ENCODE measurements around the gene C2orf78.

Gene C2orf78

DNA sequence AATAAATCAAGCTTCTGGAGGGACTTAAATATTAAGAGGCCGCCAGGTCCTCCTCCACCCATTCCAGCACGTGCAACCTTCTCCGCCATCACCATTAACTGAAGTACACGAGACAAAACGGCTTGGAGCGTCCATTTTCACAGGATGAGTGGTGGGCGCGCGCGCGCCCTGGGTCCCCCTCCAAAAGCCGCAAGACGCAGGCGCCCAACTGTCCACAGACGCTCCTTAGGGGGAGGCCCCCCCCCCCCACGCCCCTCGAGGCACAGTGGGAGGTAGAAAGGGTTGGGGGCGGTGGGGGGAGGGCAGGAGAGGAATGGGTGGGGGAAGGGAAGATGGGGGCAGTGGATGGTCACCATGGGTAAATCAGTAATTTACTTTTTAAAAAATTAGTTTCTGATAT is 34.3 kb downstream of the C2orf78 start:
- in situ Hi-C loops (cut with MboI; ENCODE audit: low pct_unique_long_range_greater_than_20kb, low sequenced_read_pairs, unreplicated experiment): no loop called here
- DNase-seq (ENCODE audit: low spot score): no peak
- TF ChIP-seq, protein P1, sequence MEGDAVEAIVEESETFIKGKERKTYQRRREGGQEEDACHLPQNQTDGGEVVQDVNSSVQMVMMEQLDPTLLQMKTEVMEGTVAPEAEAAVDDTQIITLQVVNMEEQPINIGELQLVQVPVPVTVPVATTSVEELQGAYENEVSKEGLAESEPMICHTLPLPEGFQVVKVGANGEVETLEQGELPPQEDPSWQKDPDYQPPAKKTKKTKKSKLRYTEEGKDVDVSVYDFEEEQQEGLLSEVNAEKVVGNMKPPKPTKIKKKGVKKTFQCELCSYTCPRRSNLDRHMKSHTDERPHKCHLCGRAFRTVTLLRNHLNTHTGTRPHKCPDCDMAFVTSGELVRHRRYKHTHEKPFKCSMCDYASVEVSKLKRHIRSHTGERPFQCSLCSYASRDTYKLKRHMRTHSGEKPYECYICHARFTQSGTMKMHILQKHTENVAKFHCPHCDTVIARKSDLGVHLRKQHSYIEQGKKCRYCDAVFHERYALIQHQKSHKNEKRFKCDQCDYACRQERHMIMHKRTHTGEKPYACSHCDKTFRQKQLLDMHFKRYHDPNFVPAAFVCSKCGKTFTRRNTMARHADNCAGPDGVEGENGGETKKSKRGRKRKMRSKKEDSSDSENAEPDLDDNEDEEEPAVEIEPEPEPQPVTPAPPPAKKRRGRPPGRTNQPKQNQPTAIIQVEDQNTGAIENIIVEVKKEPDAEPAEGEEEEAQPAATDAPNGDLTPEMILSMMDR (IDR thresholded peaks at IDR 0.05; ENCODE audit: extremely low read depth, insufficient read depth, missing control alignments): no peak

DNA sequence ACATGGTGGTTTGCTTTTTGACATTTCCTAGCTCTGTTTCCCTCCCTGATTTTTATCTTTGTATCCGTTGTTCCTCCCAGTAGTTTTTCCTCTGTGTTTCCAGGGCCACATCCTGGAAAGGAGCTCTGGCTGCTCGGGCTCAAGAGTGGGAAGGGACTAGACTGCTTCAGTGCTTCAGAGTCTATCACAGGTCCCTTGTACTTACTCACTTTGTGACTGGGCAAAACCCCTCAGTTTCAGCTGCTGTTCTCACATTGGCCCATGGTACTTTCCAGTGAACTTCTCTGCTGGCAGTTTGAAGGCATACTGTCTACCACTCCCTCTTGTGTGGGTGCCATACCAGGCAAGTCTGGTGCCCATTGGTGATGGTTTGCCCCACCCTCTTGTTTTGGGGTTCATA is 37.2 kb downstream of the C2orf78 start:
- TF ChIP-seq, protein P1 (IDR thresholded peaks at IDR 0.05; ENCODE audit: extremely low read depth, insufficient read depth, missing control alignments): no peak
- peak; percentile 64 for DNase-seq (ENCODE audit: low spot score)
- in situ Hi-C loops (cut with MboI; ENCODE audit: low pct_unique_long_range_greater_than_20kb, low sequenced_read_pairs, unreplicated experiment): no loop called here

DNA sequence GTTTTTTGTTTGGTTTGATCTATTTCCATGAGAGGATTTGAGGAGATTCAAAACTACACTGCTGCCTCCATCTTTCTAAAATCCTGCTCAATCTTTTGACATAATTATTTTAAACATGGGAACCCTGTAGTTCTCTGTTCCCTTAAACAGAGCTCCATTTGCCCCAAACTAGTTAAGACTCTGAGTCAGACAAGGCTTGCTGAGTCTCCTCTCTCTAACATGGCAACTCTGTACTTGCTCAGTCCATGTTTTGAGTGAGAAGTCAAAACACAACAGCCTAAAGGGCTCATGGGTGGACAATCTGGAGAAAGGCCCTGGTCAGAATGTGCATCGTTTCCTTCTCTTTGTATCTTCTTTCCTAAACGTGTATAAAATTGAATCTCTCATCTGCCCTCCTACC is 37.7 kb downstream of the C2orf78 start:
- in situ Hi-C loops (cut with MboI; ENCODE audit: low pct_unique_long_range_greater_than_20kb, low sequenced_read_pairs, unreplicated experiment): no loop called here
- DNase-seq (ENCODE audit: low spot score): no peak
- TF ChIP-seq, protein P1 (IDR thresholded peaks at IDR 0.05; ENCODE audit: extremely low read depth, insufficient read depth, missing control alignments): no peak

DNA sequence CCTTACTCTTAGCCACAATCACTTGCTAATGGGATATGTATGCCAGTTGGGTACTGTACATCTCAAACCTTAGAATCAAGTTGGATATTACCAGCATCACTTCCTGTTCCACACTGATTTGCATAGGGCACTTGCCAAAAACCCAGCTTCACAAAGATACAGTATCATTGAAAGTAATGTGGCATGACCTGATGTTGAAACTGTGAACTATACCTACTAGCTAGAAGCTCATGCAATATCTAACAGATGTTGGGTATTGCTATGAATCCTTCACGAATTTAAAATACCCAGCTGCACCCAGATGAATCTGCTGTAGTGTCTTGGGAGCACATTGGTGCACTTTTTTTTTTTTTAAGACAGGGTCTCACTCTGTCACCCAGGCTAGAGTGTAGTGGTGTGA is 38.3 kb downstream of the C2orf78 start:
- no peak for DNase-seq (ENCODE audit: low spot score)
- in situ Hi-C loops (cut with MboI; ENCODE audit: low pct_unique_long_range_greater_than_20kb, low sequenced_read_pairs, unreplicated experiment): no loop called here
- TF ChIP-seq, protein P1 (IDR thresholded peaks at IDR 0.05; ENCODE audit: extremely low read depth, insufficient read depth, missing control alignments): no peak

DNA sequence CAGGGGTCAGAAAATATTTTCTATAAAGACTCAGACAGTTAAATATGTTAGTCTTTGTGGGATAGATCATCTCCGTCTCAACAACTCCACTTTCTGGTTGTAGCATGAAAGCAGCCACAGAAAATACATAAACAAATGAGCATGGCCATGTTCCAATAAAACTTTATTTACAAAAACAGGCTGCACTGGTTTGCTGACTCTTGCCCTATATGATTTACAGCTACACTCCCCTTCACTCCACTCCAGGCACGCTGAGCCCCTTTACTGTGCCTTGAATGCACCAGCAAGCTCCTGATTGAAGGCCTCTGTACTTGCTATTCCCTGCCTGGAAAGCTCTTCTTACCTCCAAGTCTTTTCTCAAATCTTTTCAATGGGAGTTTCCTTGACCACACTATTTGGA is 39.0 kb downstream of the C2orf78 start:
- in situ Hi-C loops (cut with MboI; ENCODE audit: low pct_unique_long_range_greater_than_20kb, low sequenced_read_pairs, unreplicated experiment): no loop called here
- TF ChIP-seq, protein P1 (IDR thresholded peaks at IDR 0.05; ENCODE audit: extremely low read depth, insufficient read depth, missing control alignments): no peak
- no peak for DNase-seq (ENCODE audit: low spot score)

DNA sequence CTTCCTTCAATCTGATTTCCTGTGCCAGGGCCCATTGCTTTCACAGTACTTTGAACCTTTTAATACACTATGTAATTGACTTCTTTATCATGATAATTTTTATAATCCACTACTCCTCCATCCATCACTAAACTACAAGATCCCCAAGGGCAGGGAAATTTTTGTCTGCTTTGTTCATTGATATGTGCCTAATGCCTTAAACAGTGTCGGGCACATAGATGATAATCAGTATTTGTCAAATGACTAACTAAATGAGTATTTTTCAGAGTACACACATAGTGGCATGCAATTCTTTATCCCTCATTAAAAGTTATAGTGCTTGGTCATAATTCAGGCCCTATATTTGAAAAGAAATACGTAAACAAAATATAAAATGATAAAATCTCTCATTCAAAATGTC is 39.4 kb downstream of the C2orf78 start:
- in situ Hi-C loops (cut with MboI; ENCODE audit: low pct_unique_long_range_greater_than_20kb, low sequenced_read_pairs, unreplicated experiment): no loop called here
- DNase-seq (ENCODE audit: low spot score): no peak
- TF ChIP-seq, protein P1 (IDR thresholded peaks at IDR 0.05; ENCODE audit: extremely low read depth, insufficient read depth, missing control alignments): no peak
